Heart left ventricle (tissue), 16 donors: Measurements from ENCODE around the gene ABCC1. TPM values are rescaled to one million over a fixed set of nuclear protein-coding genes. Genes with fewer than 3 reads are reported as not detected.

ENCODE experiments used
- ATAC-seq, 4 donors: fragments of 200-7000 bp; cut with Tn5 transposase; one replicate each; pipeline ENCODE4 v1.9.1; 2020 to 2022; ENCODE audit warnings: moderate library complexity in 4 of 4, mild to moderate bottlenecking in 3 of 4, moderate number of reproducible peaks in 1 of 4
- DNase-seq, 5 donors: peaks; one replicate each; pipeline ENCODE4 v3.0.0-alpha.2; 2020
- H3K27ac ChIP-seq, 12 donors: fragments of 200-600 bp; sonication (generic) in 4 of 12; one replicate each; pipeline versions ENCODE4 v1.5.0 to v1.8.0; 2016 to 2022; ENCODE audit warnings: mild to moderate bottlenecking in 2 of 12
- H3K27me3 ChIP-seq, 9 donors: fragments of 200-600 bp; sonication (generic) in 2 of 9; one replicate each; pipeline versions ENCODE4 v1.5.1 to v1.8.0; 2016 to 2022; ENCODE audit warnings: mild to moderate bottlenecking in 3 of 9
- H3K36me3 ChIP-seq, 9 donors: fragments of 200-600 bp; sonication (generic) in 2 of 9; one replicate each; pipeline versions ENCODE4 v1.5.0 to v1.8.0; 2018 to 2022; ENCODE audit warnings: mild to moderate bottlenecking in 2 of 9
- H3K4me1 ChIP-seq, 12 donors: fragments of 200-600 bp; sonication (generic) in 4 of 12; one replicate each; pipeline versions ENCODE4 v1.5.0 to v1.8.0; 2016 to 2022; ENCODE audit warnings: mild to moderate bottlenecking in 3 of 12
- H3K4me3 ChIP-seq, 12 donors: fragments of 200-600 bp; sonication (generic) in 4 of 12; one replicate each; pipeline versions ENCODE4 v1.5.0 to v1.8.0; 2017 to 2022; ENCODE audit warnings: mild to moderate bottlenecking in 9 of 12, moderate library complexity in 4 of 12
- H3K9me3 ChIP-seq, 12 donors: fragments of 200-600 bp; sonication (generic) in 4 of 12; one replicate each; pipeline versions ENCODE4 v1.5.0 to v1.8.0; 2016 to 2022; ENCODE audit warnings: mild to moderate bottlenecking in 1 of 12
- CTCF ChIP-seq, 12 donors: fragments of 200-600 bp; sonication (generic) in 4 of 12; IDR thresholded peaks; one replicate each; pipeline versions ENCODE4 v1.5.0 to v1.8.0; 2018 to 2022; ENCODE audit warnings: antibody characterized with exemption in 12 of 12, mild to moderate bottlenecking in 5 of 12
- POLR2A ChIP-seq, 2 donors: fragments of 450-650 bp; IDR thresholded peaks; one replicate each; pipeline ENCODE4 v1.6.1; 2017; ENCODE audit warnings: antibody characterized with exemption in 2 of 2, mild to moderate bottlenecking in 2 of 2, moderate library complexity in 2 of 2
- WGBS, 4 donors: extraction: QIAGEN DNeasy Blood & Tissue Kit in 2 of 4; methylation state at CpG; one replicate each; pipeline versions ENCODE4 v1.1.5 to v1.1.7; 2013 to 2018; 5-methylcytosine and 5-hydroxymethylcytosine counted together
- intact Hi-C, 10 donors: fragments of 100-400 bp; cut with DNase I; formaldehyde crosslinking; loops; one replicate each; pipeline versions ENCODE4 v1.11.1 to v1.14.2; 2022
- polyA plus RNA-seq, 2 donors: library from polyadenylated mRNA; stranded (reverse); fragments of 200-250 nt; gene quantifications; one replicate each; pipeline ENCODE4 v1.2.3, GENCODE V29; 2013
- total RNA-seq, 9 donors: library from RNA; depleted of rRNA in 2 of 9; stranded (reverse); fragments of >200 nt in 2 of 9; fragmentation: NEBNext Ultra II Directional in 3 of 9; extraction: Animal tissue kit (Norgen Biotek cat#: 25700) in 3 of 9; gene quantifications; one replicate each; pipeline versions ENCODE4 v1.1.0 to v1.2.4, GENCODE V29; 2016 to 2023
- donor health status: ischemic (EF 13 %, LVEDD 7.1; RV severe dilation, severe dysfunction).
- donor health status: healthy with polysubstance abuse.
- donor health status: DM: no; HTN: yes; CAD: no.
- donor health status: DM: no; HTN: no; CAD: no.
- donor health status: ischemic (EF 25% LVEDD 6.9; RV normal size, moderate dysfunction).
- donor health status: ischemic (EF 25% LVEDD 5.7; RV mildly dilated, moderate dysfunction).
- donor health status: healthy.
- donor health status: DM: yes; HTN: yes; CAD: no.
- donor health status: ischemic (EF 35%, LVEDD 5.7; RV mildly dilated, moderate dysfunction).
- donor health status: nonischemic (EF 11% LVEDD 7.7; RV severe dilation, severe dysfunction).
- donor health status: DM: yes; HTN: yes; CAD: no.
- donor health status: PGD.
- donor health status: ischemic (EF 29% LVEDD 5.4; RV normal size, mild dysfunction).
- donor health status: nonischemic (EF 23%, LVEDD 6.1; RV moderate dilation, normal function).

ABCC1 gene
- total and polyA plus RNA-seq, 11 donors: 8.1 to 28.0 (median 22.4) TPM

GRCh38 chr16:16001596-16002255 lies 52.3 kb downstream of the ABCC1 start:
- H3K27ac ChIP-seq: peak overlapping the region in 1 of 12 donors; percentile 38
- H3K4me3 ChIP-seq: no peak overlapping the region
- TF ChIP-seq CTCF (IDR thresholded peaks at IDR 0.05): no peak
- no peak for TF ChIP-seq POLR2A (IDR thresholded peaks at IDR 0.05)
- H3K9me3 ChIP-seq: no peaks in the 10 kb centered on the region
- intact Hi-C loops: no loop called here
- no peak for ATAC-seq
- H3K36me3 ChIP-seq: no peaks in the 10 kb centered on the region
- peaks cover 0 to 40% (median 27%) of the 10 kb centered on the region in 12 donors for H3K4me1 ChIP-seq
- H3K27me3 ChIP-seq: no peaks in the 10 kb centered on the region
- DNase-seq: no peak
- WGBS, 4 donors: 66 to 70% (median 69%) methylated on average over 6 of the region's 6 CpGs

- H3K27me3 ChIP-seq: no peaks in the 10 kb centered on the region
- H3K9me3 ChIP-seq: no peaks in the 10 kb centered on the region
- WGBS, 4 donors: 0 to 98% (median 74%) methylated on average over 1 of the region's 1 CpG
- no peak overlapping the region for H3K4me3 ChIP-seq
- TF ChIP-seq POLR2A (IDR thresholded peaks at IDR 0.05): no peak
- no peak for TF ChIP-seq CTCF (IDR thresholded peaks at IDR 0.05)
- peaks cover 0 to 22% (median 11%) of the 10 kb centered on the region in 12 donors for H3K4me1 ChIP-seq
- peaks cover 0 to 4% (median 0%) of the 10 kb centered on the region in 9 donors for H3K36me3 ChIP-seq
- ATAC-seq: no peak
- no peak for DNase-seq
- intact Hi-C loops: no loop called here
- peak overlapping the region in 1 of 12 donors; percentile 28 for H3K27ac ChIP-seq
Observed at GRCh38 chr16:16003719-16004313, 54.4 kb downstream of the ABCC1 start.

- H3K27ac ChIP-seq: peak overlapping the region in 1 of 12 donors; percentile 28
- peaks cover 0 to 17% (median 7%) of the 10 kb centered on the region in 12 donors for H3K4me1 ChIP-seq
Observed at GRCh38 chr16:16004314-16004749, 54.9 kb downstream of the ABCC1 start.

More at GRCh38 chr16:16004314-16004749, 54.9 kb downstream of the ABCC1 start:
- no peak for ATAC-seq
- 69 to 77% (median 75%) methylated on average over 5 of the region's 5 CpGs for WGBS, 4 donors
- Histone ChIP-seq H3K9me3 (no peaks in the 10 kb centered on the region), H3K27me3 (no peaks in the 10 kb centered on the region), H3K4me3 (no peak overlapping the region), H3K36me3 (peaks cover 0 to 9% (median 0%) of the 10 kb centered on the region in 9 donors)
- intact Hi-C loops: no loop called here
- TF ChIP-seq POLR2A (IDR thresholded peaks at IDR 0.05) (no peak), CTCF (IDR thresholded peaks at IDR 0.05) (no peak)
- no peak for DNase-seq
